ENCODE measurements around the gene ZNF521.
A peak's percentile ranks its signal among the peaks of the same experiment; 100 is the strongest.

The ZNF521 gene

GRCh38 chr18:25167612-25168410, 184.2 kb downstream of the ZNF521 start:
- Histone ChIP-seq H3K4me3 (ENCODE audit: low read length in 2 of 2) (no peak overlapping the region), H3K27ac (ENCODE audit: low read length) (no peak overlapping the region), H3K9ac (ENCODE audit: low read length in 2 of 2) (no peak overlapping the region)

GRCh38 chr18:25166113-25166512, 185.9 kb downstream of the ZNF521 start:
- H3K27me3 ChIP-seq (ENCODE audit: control insufficient read depth in 1 of 2, insufficient read depth in 2 of 2, low read length in 2 of 2) = no peaks in the 10 kb centered on the region
- H3K9ac ChIP-seq (ENCODE audit: low read length in 2 of 2) = no peak overlapping the region
- H3K36me3 ChIP-seq (ENCODE audit: control insufficient read depth in 2 of 2, insufficient read depth in 2 of 2, low read length in 2 of 2) = no peaks in the 10 kb centered on the region
- no peak overlapping the region for H3K4me3 ChIP-seq (ENCODE audit: low read length in 2 of 2)
- no peaks in the 10 kb centered on the region for H3K4me1 ChIP-seq (ENCODE audit: control insufficient read depth, insufficient read depth, low read length)
- H3K9me3 ChIP-seq (ENCODE audit: control insufficient read depth in 2 of 2, low read length in 2 of 2) = no peaks in the 10 kb centered on the region
- no peak overlapping the region for H3K27ac ChIP-seq (ENCODE audit: low read length)

More at GRCh38 chr18:25167612-25168410, 184.2 kb downstream of the ZNF521 start:
- no peaks in the 10 kb centered on the region for H3K36me3 ChIP-seq (ENCODE audit: control insufficient read depth in 2 of 2, insufficient read depth in 2 of 2, low read length in 2 of 2)
- no peaks in the 10 kb centered on the region for H3K27me3 ChIP-seq (ENCODE audit: control insufficient read depth in 1 of 2, insufficient read depth in 2 of 2, low read length in 2 of 2)
- no peaks in the 10 kb centered on the region for H3K9me3 ChIP-seq (ENCODE audit: control insufficient read depth in 2 of 2, low read length in 2 of 2)
- H3K4me1 ChIP-seq (ENCODE audit: control insufficient read depth, insufficient read depth, low read length) = no peaks in the 10 kb centered on the region

- Histone ChIP-seq H3K36me3 (ENCODE audit: control insufficient read depth in 2 of 2, insufficient read depth in 2 of 2, low read length in 2 of 2) (no peaks in the 10 kb centered on the region), H3K9me3 (ENCODE audit: control insufficient read depth in 2 of 2, low read length in 2 of 2) (no peaks in the 10 kb centered on the region), H3K27ac (ENCODE audit: low read length) (no peak overlapping the region), H3K4me1 (ENCODE audit: control insufficient read depth, insufficient read depth, low read length) (no peaks in the 10 kb centered on the region), H3K27me3 (ENCODE audit: control insufficient read depth in 1 of 2, insufficient read depth in 2 of 2, low read length in 2 of 2) (no peaks in the 10 kb centered on the region), H3K9ac (ENCODE audit: low read length in 2 of 2) (peak overlapping the region in 1 of 2 donors; percentile 16), H3K4me3 (ENCODE audit: low read length in 2 of 2) (peak overlapping the region; percentile 40 to 63)
Measured at GRCh38 chr18:25164848-25165811, 186.8 kb downstream of the ZNF521 start.

GRCh38 chr18:25164211-25164847, 187.6 kb downstream of the ZNF521 start:
- Histone ChIP-seq H3K4me1 (ENCODE audit: control insufficient read depth, insufficient read depth, low read length) (no peaks in the 10 kb centered on the region), H3K27me3 (ENCODE audit: control insufficient read depth in 1 of 2, insufficient read depth in 2 of 2, low read length in 2 of 2) (no peaks in the 10 kb centered on the region), H3K4me3 (ENCODE audit: low read length in 2 of 2) (peak overlapping the region; percentile 40 to 63), H3K36me3 (ENCODE audit: control insufficient read depth in 2 of 2, insufficient read depth in 2 of 2, low read length in 2 of 2) (no peaks in the 10 kb centered on the region), H3K9ac (ENCODE audit: low read length in 2 of 2) (peak overlapping the region in 1 of 2 donors; percentile 16), H3K9me3 (ENCODE audit: control insufficient read depth in 2 of 2, low read length in 2 of 2) (no peaks in the 10 kb centered on the region), H3K27ac (ENCODE audit: low read length) (no peak overlapping the region)

GRCh38 chr18:25153426-25153825, 198.5 kb downstream of the ZNF521 start:
- Histone ChIP-seq H3K4me3 (ENCODE audit: low read length in 2 of 2) (no peak overlapping the region), H3K4me1 (ENCODE audit: control insufficient read depth, insufficient read depth, low read length) (no peaks in the 10 kb centered on the region), H3K27me3 (ENCODE audit: control insufficient read depth in 1 of 2, insufficient read depth in 2 of 2, low read length in 2 of 2) (no peaks in the 10 kb centered on the region), H3K9me3 (ENCODE audit: control insufficient read depth in 2 of 2, low read length in 2 of 2) (no peaks in the 10 kb centered on the region), H3K27ac (ENCODE audit: low read length) (no peak overlapping the region), H3K9ac (ENCODE audit: low read length in 2 of 2) (no peak overlapping the region), H3K36me3 (ENCODE audit: control insufficient read depth in 2 of 2, insufficient read depth in 2 of 2, low read length in 2 of 2) (no peaks in the 10 kb centered on the region)

- Histone ChIP-seq H3K4me1 (ENCODE audit: control insufficient read depth, insufficient read depth, low read length) (no peaks in the 10 kb centered on the region), H3K27ac (ENCODE audit: low read length) (no peak overlapping the region), H3K9ac (ENCODE audit: low read length in 2 of 2) (no peak overlapping the region), H3K36me3 (ENCODE audit: control insufficient read depth in 2 of 2, insufficient read depth in 2 of 2, low read length in 2 of 2) (no peaks in the 10 kb centered on the region), H3K4me3 (ENCODE audit: low read length in 2 of 2) (no peak overlapping the region), H3K9me3 (ENCODE audit: control insufficient read depth in 2 of 2, low read length in 2 of 2) (no peaks in the 10 kb centered on the region), H3K27me3 (ENCODE audit: control insufficient read depth in 1 of 2, insufficient read depth in 2 of 2, low read length in 2 of 2) (no peaks in the 10 kb centered on the region)
Measured at GRCh38 chr18:25147877-25148488, 204.0 kb downstream of the ZNF521 start.

GRCh38 chr18:25146512-25146910, 205.5 kb downstream of the ZNF521 start:
- no peak overlapping the region for H3K27ac ChIP-seq (ENCODE audit: low read length)
- H3K36me3 ChIP-seq (ENCODE audit: control insufficient read depth in 2 of 2, insufficient read depth in 2 of 2, low read length in 2 of 2) = no peaks in the 10 kb centered on the region
- no peaks in the 10 kb centered on the region for H3K4me1 ChIP-seq (ENCODE audit: control insufficient read depth, insufficient read depth, low read length)
- H3K27me3 ChIP-seq (ENCODE audit: control insufficient read depth in 1 of 2, insufficient read depth in 2 of 2, low read length in 2 of 2) = no peaks in the 10 kb centered on the region
- H3K9me3 ChIP-seq (ENCODE audit: control insufficient read depth in 2 of 2, low read length in 2 of 2) = no peaks in the 10 kb centered on the region
- no peak overlapping the region for H3K9ac ChIP-seq (ENCODE audit: low read length in 2 of 2)
- H3K4me3 ChIP-seq (ENCODE audit: low read length in 2 of 2) = no peak overlapping the region

- Histone ChIP-seq H3K4me1 (ENCODE audit: control insufficient read depth, insufficient read depth, low read length) (no peaks in the 10 kb centered on the region), H3K27me3 (ENCODE audit: control insufficient read depth in 1 of 2, insufficient read depth in 2 of 2, low read length in 2 of 2) (no peaks in the 10 kb centered on the region), H3K4me3 (ENCODE audit: low read length in 2 of 2) (no peak overlapping the region), H3K9ac (ENCODE audit: low read length in 2 of 2) (no peak overlapping the region), H3K27ac (ENCODE audit: low read length) (no peak overlapping the region), H3K9me3 (ENCODE audit: control insufficient read depth in 2 of 2, low read length in 2 of 2) (no peaks in the 10 kb centered on the region), H3K36me3 (ENCODE audit: control insufficient read depth in 2 of 2, insufficient read depth in 2 of 2, low read length in 2 of 2) (no peaks in the 10 kb centered on the region)
Measured at GRCh38 chr18:25145731-25146511, 206.0 kb downstream of the ZNF521 start.

- H3K4me1 ChIP-seq (ENCODE audit: control insufficient read depth, insufficient read depth, low read length) = no peaks in the 10 kb centered on the region
- H3K27me3 ChIP-seq (ENCODE audit: control insufficient read depth in 1 of 2, insufficient read depth in 2 of 2, low read length in 2 of 2) = no peaks in the 10 kb centered on the region
- no peaks in the 10 kb centered on the region for H3K9me3 ChIP-seq (ENCODE audit: control insufficient read depth in 2 of 2, low read length in 2 of 2)
- no peak overlapping the region for H3K4me3 ChIP-seq (ENCODE audit: low read length in 2 of 2)
- H3K36me3 ChIP-seq (ENCODE audit: control insufficient read depth in 2 of 2, insufficient read depth in 2 of 2, low read length in 2 of 2) = no peaks in the 10 kb centered on the region
- H3K27ac ChIP-seq (ENCODE audit: low read length) = no peak overlapping the region
- H3K9ac ChIP-seq (ENCODE audit: low read length in 2 of 2) = no peak overlapping the region
Measured at GRCh38 chr18:25144820-25145219, 207.1 kb downstream of the ZNF521 start.
